HEK293 (cell line): ENCODE data around the gene FOXO3.

ENCODE experiments used
- GLI2 ChIP-seq: fragments of 450-650 bp; formaldehyde crosslinking; IDR thresholded peaks from 2 replicates; pipeline ENCODE4; 2017; ENCODE audit warnings: missing biosample characterization, missing genetic modification characterization, low read depth, borderline replicate concordance
- ZNF18 ChIP-seq: fragments of 450-650 bp; formaldehyde crosslinking; IDR thresholded peaks from 2 replicates; pipeline ENCODE4 v1.5.1; 2016; ENCODE audit warnings: missing biosample characterization, missing genetic modification characterization
- ZNF518A ChIP-seq: fragments of 450-650 bp; formaldehyde crosslinking; conservative IDR thresholded peaks from 2 replicates; pipeline ENCODE4 v1.5.1; 2016; ENCODE audit warnings: low read depth, missing biosample characterization, missing genetic modification characterization
- ZNF629 ChIP-seq: fragments of 450-650 bp; formaldehyde crosslinking; IDR thresholded peaks from 2 replicates; pipeline ENCODE4 v1.5.1; 2017; ENCODE audit warnings: missing biosample characterization, missing genetic modification characterization
- TF ChIP-seq, protein P1 (sequence below): fragments of 450-650 bp; formaldehyde crosslinking; IDR thresholded peaks from 2 replicates; pipeline ENCODE4 v1.5.1; 2016; ENCODE audit warnings: missing biosample characterization, missing genetic modification characterization
- TF ChIP-seq, protein P2 (sequence below): fragments of 450-650 bp; formaldehyde crosslinking; IDR thresholded peaks from 2 replicates; pipeline ENCODE4 v1.5.1; 2017; ENCODE audit warnings: missing biosample characterization, missing genetic modification characterization

- TF ChIP-seq, protein P1, sequence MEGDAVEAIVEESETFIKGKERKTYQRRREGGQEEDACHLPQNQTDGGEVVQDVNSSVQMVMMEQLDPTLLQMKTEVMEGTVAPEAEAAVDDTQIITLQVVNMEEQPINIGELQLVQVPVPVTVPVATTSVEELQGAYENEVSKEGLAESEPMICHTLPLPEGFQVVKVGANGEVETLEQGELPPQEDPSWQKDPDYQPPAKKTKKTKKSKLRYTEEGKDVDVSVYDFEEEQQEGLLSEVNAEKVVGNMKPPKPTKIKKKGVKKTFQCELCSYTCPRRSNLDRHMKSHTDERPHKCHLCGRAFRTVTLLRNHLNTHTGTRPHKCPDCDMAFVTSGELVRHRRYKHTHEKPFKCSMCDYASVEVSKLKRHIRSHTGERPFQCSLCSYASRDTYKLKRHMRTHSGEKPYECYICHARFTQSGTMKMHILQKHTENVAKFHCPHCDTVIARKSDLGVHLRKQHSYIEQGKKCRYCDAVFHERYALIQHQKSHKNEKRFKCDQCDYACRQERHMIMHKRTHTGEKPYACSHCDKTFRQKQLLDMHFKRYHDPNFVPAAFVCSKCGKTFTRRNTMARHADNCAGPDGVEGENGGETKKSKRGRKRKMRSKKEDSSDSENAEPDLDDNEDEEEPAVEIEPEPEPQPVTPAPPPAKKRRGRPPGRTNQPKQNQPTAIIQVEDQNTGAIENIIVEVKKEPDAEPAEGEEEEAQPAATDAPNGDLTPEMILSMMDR (tag by site-specific recombination) = no peak
- TF ChIP-seq ZNF518A (tag by site-specific recombination) = no peak
- TF ChIP-seq ZNF18 (tag by site-specific recombination) = no peak
- TF ChIP-seq GLI2 (tag by site-specific recombination) = no peak
- TF ChIP-seq, protein P2, sequence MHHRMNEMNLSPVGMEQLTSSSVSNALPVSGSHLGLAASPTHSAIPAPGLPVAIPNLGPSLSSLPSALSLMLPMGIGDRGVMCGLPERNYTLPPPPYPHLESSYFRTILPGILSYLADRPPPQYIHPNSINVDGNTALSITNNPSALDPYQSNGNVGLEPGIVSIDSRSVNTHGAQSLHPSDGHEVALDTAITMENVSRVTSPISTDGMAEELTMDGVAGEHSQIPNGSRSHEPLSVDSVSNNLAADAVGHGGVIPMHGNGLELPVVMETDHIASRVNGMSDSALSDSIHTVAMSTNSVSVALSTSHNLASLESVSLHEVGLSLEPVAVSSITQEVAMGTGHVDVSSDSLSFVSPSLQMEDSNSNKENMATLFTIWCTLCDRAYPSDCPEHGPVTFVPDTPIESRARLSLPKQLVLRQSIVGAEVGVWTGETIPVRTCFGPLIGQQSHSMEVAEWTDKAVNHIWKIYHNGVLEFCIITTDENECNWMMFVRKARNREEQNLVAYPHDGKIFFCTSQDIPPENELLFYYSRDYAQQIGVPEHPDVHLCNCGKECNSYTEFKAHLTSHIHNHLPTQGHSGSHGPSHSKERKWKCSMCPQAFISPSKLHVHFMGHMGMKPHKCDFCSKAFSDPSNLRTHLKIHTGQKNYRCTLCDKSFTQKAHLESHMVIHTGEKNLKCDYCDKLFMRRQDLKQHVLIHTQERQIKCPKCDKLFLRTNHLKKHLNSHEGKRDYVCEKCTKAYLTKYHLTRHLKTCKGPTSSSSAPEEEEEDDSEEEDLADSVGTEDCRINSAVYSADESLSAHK (tag by site-specific recombination) = no peak
- no peak for TF ChIP-seq ZNF629 (tag by site-specific recombination)
Measured at GRCh38 chr6:108669673-108670072, 109.0 kb downstream of the FOXO3 start.
